Measurements from ENCODE around the gene HSH2D.

HSH2D gene

GRCh38 chr19:16119075-16119857 is 24.2 kb upstream of the HSH2D start:
- DNase-seq (ENCODE audit: low read depth in 2 of 2) = peak in 1 of 2 donors; percentile 26

DNA sequence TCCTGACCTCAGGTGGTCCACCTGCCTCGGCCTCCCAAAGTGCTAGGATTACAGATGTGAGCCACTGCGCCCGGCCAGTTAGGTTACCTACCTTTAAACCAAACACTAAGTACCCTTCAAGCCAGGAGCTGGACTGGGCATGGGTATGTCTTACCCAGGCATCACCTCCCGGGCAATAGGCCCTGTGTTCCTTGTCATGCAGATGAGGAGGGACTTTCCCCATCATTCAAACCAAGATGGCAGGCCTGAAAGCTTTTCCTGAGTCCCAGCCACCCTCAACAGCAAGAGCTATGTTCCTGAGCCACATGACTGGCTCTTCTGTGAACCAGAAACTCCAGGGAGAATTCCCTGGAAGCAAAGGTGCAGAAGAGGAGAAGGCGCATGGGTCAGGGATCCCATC is 22.3 kb upstream of the HSH2D start:
- DNase-seq (ENCODE audit: low read depth in 2 of 2) = no peak

DNA sequence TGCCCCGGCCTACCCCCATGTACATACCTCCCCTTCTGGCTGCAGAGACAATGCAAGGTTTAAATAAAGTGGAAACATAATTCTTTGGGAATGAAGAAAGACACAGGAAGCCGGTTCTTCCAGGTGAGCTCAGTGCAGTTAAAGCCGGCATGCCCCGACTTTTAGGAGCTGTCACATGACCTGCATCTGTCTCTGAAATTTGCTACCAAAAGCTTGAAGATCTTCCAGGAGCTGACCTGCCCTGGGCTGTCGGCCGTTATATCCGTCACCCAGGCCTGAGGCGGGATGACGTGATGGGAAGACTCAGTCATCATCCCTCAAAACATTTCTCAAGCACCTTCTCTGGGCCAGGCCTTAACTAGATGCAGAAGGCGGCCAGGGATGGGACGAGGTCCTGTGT is 21.5 kb upstream of the HSH2D start:
- DNase-seq (ENCODE audit: low read depth in 2 of 2) = no peak

- DNase-seq (ENCODE audit: low read depth in 2 of 2) = no peak
Measured at GRCh38 chr19:16124953-16125352, 18.5 kb upstream of the HSH2D start.

- no peak for DNase-seq (ENCODE audit: low read depth in 2 of 2)
Measured at GRCh38 chr19:16125737-16126495, 17.6 kb upstream of the HSH2D start.

- no peak for DNase-seq (ENCODE audit: low read depth in 2 of 2)
Measured at GRCh38 chr19:16127080-16127479, 16.4 kb upstream of the HSH2D start.

- DNase-seq (ENCODE audit: low read depth in 2 of 2) = no peak
Measured at GRCh38 chr19:16127776-16128371, 15.6 kb upstream of the HSH2D start.

GRCh38 chr19:16131648-16132047 is 11.8 kb upstream of the HSH2D start:
- no peak for DNase-seq (ENCODE audit: low read depth in 2 of 2)

- DNase-seq (ENCODE audit: low read depth in 2 of 2) = no peak
Measured at GRCh38 chr19:16133818-16134217, 9.7 kb upstream of the HSH2D start.

- no peak for DNase-seq (ENCODE audit: low read depth in 2 of 2)
Measured at GRCh38 chr19:16134510-16134909, 9.0 kb upstream of the HSH2D start.

GRCh38 chr19:16135430-16136127 is 7.9 kb upstream of the HSH2D start:
- no peak for DNase-seq (ENCODE audit: low read depth in 2 of 2)

DNA sequence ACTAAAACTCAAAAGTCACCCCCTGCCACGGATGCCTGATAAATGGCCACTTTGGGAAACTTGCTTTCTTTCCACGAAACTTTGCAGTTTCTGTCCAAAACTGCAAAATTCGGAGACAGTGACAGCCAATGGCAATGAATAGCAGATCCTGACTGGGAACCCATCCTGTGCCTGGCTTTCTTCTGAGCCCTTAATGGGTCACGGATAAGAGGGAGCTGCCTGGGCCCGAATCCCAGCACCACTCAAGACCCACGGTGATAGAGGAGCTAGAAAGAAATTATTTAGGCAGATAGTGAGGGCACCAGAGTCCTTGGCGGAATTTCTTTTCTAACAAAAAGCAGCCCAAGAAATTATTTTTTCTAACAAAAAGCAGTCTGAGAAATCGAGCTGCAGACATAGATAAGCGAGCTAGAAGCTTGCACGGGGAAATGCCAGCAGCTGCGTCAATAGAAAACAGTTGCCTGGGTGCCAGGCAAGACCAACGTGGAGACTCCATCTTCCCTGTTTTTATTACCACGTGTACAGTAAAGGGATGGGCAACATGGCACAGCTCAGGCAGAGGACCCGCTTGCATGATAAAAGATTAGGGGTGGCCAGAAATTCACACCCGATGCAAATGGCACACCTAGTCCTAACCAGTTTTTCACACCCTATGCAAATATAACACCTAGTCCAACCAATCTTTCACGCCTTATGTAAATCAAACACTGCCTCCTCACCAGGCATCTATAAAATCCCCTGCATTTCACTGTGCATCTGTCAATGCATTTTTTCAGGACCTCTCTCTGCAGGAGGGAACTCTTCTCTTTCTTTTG is 7.1 kb upstream of the HSH2D start:
- DNase-seq (ENCODE audit: low read depth in 2 of 2) = no peak

DNA sequence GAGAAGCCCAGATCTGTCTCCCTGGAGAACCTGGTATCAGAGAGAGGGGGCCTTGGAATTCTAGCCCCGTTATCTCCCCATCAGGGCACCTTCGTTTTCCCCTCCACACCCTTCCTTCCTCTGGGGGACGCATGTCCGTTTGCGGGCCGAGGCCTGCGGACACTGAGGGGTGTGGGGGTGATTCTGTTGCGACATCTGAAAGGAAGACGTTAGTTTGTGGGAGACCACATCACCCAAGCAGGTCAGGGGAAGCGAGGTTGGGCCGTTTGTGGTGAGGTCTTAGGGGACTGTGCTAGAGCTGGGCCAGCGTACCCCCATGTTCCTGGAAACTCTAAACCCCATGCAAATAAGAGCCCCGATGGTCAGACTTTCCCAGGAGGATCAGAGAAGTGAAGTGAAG is 3.7 kb upstream of the HSH2D start:
- DNase-seq (ENCODE audit: low read depth in 2 of 2) = no peak

- DNase-seq (ENCODE audit: low read depth in 2 of 2) = no peak
Measured at GRCh38 chr19:16141043-16141442, 2.4 kb upstream of the HSH2D start.

GRCh38 chr19:16142032-16142580 is 1.4 kb upstream of the HSH2D start:
- no peak for DNase-seq (ENCODE audit: low read depth in 2 of 2)

DNA sequence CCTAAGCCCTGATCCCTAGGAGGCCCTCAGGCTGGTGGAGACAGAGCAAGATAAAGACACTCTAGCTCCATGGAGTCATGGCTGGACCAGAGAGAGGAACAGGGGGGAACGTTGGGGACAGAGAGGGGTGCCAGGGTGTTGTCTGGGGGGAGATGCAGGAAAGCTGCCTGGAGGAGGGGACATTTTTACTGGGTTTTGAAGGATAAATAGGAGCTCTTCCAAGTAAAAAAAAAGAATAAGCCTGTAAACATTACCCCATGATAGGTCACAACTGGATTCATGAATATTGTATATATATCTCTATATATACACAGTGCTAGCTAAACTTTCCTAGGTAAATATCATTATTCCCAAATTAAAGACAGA is 714 bp downstream of the HSH2D start:
- no peak for DNase-seq (ENCODE audit: low read depth in 2 of 2)

DNA sequence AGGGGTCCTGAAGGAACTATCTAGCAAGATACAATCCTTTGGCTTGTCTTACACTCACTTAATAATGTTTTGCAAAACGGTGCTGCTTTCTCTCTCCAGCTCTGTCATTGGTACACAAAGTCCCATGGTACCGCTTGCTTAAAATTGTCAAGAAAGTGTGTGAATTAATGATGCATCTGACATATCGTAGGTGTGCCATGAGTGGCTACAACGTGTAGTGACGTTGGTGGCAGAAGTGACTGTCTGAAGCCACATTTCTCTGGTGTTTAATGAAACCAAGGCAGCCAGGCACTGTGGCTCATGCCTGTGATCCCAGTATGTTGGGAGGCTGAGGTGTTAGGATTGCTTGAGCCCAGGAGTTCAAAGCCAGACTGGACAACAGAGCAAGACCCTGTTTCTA is 2.6 kb downstream of the HSH2D start:
- DNase-seq (ENCODE audit: low read depth in 2 of 2) = no peak

GRCh38 chr19:16148443-16149229 is 5.2 kb downstream of the HSH2D start:
- DNase-seq (ENCODE audit: low read depth in 2 of 2) = no peak

GRCh38 chr19:16153582-16154336 is 10.3 kb downstream of the HSH2D start:
- DNase-seq (ENCODE audit: low read depth in 2 of 2) = no peak

GRCh38 chr19:16154557-16154956 is 11.1 kb downstream of the HSH2D start:
- no peak for DNase-seq (ENCODE audit: low read depth in 2 of 2)

Data from stimulated activated CD8-positive, alpha-beta memory T cell treated with anti-CD3 and anti-CD28 coated beads, Interleukin-7, amount 100 ng/mL, for 4 hours (primary cell).